NCI-H128 (cell line): ENCODE results near the gene HPSE2.

Experiments
- DNase-seq: peaks from one replicate; lab custom pipeline; 2025; ENCODE audit not compliant: unreplicated experiment; lab: John Stamatoyannopoulos, UW

Gene HPSE2

DNA sequence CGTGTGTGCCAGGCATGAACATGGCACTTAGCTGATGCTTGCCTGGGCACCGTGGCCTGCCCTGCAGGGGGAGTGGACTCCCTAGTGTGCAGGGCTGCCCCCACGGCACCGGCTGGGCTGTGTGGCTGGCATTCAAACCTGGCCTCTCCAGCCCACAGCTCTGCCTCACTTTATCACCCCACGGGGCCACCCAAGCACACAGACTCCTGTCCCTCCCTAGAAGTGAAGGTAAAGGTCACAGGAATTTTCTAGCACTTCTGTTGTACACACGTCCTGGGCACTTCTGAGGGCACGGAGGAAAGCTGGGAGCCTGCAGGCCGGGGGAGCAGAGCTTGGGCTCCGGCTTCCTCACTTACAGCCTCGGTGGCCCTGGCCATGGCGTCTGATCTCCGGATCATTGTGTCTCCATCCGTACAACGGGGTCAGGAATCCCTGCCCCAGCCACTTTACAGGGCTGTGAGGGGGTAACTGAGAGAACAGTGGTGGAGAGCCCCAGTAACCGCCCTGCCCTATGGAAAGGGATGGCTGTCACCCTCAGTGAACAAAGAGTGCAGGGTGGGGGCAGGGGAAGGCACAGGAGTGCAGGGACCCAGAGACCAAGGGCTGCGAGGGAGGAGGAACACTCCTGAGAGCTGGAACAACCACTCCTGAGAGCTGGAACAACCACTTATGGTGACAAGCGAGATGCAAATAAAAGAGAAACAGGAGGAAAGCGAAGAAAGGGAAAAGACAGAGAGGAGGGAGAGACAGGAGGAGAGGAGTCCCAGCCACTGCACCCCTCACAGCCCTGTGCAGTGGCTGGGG, 816.8 kb downstream of the HPSE2 start:
- no peak for DNase-seq

DNA sequence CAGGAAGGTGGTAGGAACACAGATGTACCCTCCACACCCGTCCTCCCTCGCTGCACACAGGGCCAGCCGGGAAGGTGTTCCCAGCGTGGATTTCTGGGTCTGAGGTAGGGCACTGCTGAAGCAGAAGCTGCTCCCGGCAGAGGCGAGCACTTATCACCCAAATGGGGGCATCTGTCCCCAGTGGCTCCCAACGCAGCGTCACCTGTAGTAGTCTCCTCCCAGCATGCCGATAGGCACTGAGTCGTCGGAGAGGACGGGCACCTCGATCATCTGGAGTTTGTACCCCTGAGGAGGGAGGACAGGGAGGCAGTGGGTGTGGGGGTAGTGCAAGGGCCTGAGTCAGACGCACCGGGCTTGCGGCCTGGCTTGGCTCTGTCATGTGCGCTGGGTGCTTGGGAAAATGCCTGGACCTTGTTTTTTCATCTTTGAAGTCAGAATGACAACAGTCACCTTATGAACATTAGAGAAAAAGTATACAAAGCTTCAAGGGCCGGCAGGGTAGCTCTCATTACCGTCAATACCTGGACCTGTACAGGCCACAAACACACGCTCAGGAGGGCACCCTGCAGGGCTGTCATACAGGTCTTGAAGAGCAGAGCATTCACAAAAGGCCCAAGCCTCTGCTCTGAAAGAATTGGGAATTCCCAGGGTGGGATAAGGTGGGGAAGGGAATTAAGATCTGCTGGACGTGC, 817.5 kb downstream of the HPSE2 start:
- DNase-seq = no peak

GRCh38 chr10:98417481-98417959, 818.1 kb downstream of the HPSE2 start:
- no peak for DNase-seq

DNA sequence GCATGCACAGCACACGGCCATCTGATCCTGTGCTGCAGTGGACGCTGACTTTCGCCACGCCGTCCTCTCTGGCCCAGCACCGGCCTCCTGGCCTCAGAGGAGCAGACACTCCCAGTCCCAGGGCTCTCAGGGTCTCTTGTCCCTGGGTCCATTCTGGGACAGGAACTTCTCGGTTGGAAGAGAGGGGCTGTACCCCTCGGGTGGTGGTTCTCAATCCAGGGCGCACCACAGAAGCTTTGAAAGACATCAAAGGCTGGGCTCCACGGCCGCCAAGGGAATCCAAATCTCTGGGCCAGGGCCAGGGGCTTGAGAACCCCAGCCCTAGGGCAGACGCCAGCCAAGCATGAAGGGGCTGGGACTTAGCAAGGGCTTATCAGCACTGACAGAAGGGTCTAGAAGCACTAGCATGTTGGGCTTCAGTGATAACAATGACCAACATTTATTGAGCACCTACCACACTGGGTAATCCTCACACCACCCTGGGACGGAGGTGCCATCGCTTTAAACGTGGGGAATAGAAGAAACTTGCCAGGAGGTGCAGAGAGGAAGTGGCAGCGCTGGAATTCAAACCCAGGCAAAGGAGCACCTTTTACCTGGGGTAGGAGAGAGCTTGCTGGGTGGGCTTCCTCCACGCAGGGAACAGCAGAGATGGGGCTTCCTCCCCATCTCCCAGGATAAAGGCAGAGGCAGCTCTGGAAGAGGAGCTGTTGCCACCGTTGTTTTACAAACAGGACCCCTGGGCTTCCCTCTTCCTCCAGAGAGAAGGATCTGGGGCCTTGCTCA, 818.9 kb downstream of the HPSE2 start:
- no peak for DNase-seq

GRCh38 chr10:98415731-98416119, 819.9 kb downstream of the HPSE2 start:
- DNase-seq = no peak

- DNase-seq = no peak
Measured at GRCh38 chr10:98414932-98415730, 820.5 kb downstream of the HPSE2 start, which contains the start of gene PYROXD2. TSS of gene PYROXD2 (minus strand) at chr10:98415182. CDS start at chr10:98415135, 47 bp downstream.

GRCh38 chr10:98414578-98414931, 821.1 kb downstream of the HPSE2 start:
- DNase-seq = no peak

DNA sequence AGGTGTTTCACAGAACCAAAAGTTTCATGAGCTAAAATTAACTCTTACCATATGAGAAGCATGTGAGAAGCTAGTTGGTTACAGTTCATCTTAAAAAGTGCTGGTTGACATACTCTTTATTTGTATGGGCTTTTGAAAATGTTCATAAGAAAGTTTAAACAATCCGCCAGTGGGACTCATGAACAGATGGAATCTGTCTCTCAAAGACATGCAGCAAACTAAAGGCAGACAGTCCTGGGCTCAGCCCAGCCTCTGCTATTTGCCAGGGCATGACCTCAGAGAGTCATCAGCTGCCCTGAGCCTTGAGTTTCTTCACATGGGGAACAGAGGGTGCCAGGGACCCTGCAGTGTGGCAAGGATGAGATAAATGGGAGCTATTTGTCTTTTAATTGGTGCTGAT, 823.9 kb downstream of the HPSE2 start:
- no peak for DNase-seq

- no peak for DNase-seq
Measured at GRCh38 chr10:98411166-98411565, 824.5 kb downstream of the HPSE2 start.

- no peak for DNase-seq
Measured at GRCh38 chr10:98410759-98411158, 824.9 kb downstream of the HPSE2 start.

DNA sequence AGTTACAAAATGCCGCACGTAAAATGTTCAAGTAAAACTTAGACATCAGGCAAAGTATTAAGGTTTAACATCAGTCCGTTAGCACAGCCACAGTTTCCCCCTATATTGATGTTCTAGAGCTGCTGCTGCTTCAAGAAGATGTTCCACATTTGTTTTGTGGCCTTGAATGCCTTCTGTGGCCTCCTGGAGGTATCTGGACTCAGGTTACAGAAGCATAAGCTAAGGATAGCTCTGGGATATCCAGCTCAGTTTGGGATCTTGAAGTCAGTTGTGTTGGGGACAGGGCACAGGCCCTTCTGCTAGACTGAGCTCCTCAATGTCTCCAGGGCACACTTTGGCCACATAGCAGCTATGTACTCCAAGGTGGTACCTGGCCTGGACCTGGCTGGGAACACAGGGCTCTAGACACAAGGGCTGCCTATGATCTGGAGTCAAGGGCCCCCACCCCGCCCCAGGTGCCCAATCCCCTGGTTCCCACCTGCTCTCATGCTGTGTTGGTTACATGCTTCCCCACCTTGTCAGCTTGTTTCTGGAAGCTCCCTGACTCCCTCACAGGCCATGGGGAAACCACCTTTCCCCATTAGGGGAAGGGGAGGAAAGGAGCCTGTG, 825.4 kb downstream of the HPSE2 start:
- DNase-seq = no peak

- DNase-seq = no peak
Measured at GRCh38 chr10:98408799-98409198, 826.9 kb downstream of the HPSE2 start.

GRCh38 chr10:98407744-98408241, 827.9 kb downstream of the HPSE2 start:
- DNase-seq = no peak
